CD4-positive, alpha-beta T cell treated with Interleukin-10 for 1 hour (primary cell): ENCODE results near the gene SMYD3.
A peak's percentile ranks its signal among the peaks of the same experiment; 100 is the strongest.

Source experiments
- DNase-seq: peaks from one replicate; pipeline ENCODE4 v3.0.0-alpha.2; 2020

The SMYD3 gene

DNA sequence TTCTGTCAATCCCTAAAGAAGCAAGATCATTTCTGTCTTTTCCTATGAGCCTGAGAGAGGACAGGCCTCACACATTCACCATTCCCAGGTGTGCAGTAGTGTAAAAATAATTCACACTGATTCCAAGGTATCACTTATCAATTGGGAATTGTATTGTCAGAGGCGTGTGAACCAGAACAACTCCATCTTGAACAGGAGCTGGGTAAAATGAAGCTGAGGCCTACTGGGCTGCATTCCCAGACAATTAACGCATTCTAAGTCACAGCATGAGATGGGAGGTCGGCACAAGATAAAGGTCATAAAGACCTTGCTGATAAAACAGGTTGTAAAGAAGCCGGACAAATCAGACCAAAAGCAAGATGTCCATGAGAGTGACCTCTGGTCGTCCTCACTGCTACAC, 239.2 kb downstream of the SMYD3 start:
- no peak for DNase-seq

DNA sequence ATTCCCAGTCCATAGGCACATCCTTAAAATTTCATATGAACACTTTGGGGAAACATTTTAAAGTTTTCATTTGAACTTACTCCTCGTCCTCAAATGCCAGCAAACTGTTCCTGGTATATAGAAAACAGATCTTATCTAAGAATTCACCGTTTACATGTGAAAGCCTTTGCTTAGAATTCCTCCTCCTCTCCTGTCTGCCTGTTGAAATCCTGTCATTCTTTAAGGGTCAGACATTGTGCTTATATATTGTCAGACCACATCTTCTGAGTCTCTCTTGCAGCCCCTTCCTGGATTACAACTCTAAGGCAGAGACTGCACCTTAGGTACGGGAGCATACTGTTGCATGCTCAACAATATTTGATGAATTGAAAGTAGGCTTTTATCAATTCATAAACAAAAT, 239.7 kb downstream of the SMYD3 start:
- DNase-seq, result no peak

- no peak for DNase-seq
Observed at GRCh38 chr1:246265481-246265880, 241.6 kb downstream of the SMYD3 start.

DNA sequence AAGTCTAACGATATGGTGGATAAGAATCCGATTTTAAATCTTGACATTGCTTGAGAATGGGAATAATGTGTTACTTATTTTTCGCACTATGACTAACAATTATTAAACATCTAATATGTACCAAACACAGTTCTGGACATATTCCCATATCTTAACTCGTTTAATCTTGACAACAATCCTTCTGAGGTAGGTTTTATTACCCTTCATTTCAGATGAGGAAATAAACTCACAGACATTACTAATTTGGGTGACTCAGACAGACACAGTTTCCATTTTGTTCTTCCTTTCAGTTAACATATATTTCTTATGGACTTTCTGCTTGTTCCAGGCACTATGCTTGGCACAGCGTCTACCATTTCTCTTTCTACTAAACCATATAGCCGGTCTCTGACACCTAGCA, 244.8 kb downstream of the SMYD3 start:
- DNase-seq, result no peak

DNA sequence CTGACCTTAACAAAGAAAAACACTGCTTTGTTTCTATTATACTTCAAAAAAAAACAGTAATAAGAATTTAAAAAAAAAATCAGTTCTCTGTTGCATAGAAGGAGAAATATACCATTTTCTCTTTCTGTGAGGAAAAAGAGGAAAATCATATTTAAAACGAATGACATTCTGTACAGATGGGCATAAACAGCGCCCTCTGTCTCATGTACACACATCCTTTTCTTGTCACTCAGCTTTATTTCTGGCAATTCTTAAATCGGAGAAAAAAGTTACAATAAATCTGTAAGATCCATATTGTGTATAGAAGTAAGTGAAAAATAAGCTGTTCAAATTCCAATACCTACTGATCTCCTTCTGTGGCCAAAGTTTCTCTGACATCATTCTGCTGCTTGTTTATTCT, 245.4 kb downstream of the SMYD3 start:
- no peak for DNase-seq

- DNase-seq, result no peak
Observed at GRCh38 chr1:246258250-246258649, 248.8 kb downstream of the SMYD3 start.

DNA sequence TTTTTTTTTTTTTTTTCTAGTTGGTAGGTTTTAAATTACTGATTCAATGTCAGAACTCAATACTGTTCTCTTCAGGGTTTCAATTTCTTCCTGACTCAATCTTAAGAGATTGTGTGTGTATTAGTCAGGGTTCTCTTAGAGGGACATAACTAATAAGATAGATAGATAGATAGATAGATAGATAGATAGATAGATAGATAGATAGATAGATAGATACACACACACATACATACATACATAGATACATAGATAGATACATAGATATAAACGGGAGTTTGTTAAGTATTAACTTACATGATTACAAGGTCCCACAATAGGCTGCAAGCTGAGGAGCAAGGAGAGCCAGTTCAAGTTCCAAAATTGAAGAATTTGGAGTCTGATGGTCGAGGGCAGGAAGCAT, 251.3 kb downstream of the SMYD3 start:
- no peak for DNase-seq

- no peak for DNase-seq
Observed at GRCh38 chr1:246254854-246255253, 252.2 kb downstream of the SMYD3 start.

DNA sequence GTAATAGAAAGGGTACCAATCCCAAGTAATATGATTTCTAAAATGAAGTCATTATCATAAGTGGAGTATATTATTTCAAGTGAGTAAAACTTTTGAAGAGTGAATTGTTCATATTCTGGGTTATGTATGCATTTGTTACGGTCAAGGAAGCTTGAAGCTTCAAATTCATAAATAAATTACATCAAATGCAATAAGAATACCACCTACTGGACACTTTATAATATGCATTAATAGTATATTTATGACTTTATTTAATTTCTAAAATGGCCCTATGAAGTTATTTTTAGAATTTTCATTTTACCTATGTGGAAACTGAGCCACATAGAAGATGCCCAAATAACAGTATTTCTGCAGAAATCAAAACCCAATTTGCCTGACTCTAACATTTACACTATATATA, 260.6 kb downstream of the SMYD3 start:
- DNase-seq, result no peak

GRCh38 chr1:246245541-246245940, 261.5 kb downstream of the SMYD3 start:
- DNase-seq, result no peak

- DNase-seq, result no peak
Observed at GRCh38 chr1:246232126-246232525, 275.0 kb downstream of the SMYD3 start.

GRCh38 chr1:246226041-246226440, 281.0 kb downstream of the SMYD3 start:
- no peak for DNase-seq

- no peak for DNase-seq
Observed at GRCh38 chr1:246221485-246222255, 285.4 kb downstream of the SMYD3 start.

DNA sequence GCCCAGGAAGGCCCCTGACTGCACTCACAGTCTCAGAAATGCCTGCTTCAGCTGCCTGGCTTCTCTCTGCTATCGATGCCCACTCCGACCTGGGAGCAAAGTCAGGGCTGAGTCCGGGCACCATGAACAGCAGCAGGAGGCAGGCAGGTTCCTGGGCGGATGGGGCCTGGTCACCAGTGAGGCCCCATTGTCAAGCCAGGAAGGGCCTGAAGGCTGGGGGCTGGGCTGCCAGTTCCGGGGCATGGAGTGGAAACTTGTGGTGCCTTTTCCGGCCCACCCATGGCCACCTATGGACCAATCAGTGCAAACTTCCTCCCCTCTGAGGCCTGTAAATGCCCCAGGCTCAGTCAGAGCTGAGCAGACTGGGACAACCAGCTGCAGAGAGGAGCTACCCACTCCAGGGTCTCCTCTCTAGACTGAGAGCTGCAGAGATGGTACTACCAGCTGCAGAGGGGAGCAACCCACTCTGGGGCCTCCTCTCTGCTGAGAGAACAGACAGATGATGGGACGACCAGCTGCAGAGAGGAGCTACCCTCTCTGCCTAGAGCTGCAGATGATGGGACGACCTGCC, 286.5 kb downstream of the SMYD3 start:
- no peak for DNase-seq

DNA sequence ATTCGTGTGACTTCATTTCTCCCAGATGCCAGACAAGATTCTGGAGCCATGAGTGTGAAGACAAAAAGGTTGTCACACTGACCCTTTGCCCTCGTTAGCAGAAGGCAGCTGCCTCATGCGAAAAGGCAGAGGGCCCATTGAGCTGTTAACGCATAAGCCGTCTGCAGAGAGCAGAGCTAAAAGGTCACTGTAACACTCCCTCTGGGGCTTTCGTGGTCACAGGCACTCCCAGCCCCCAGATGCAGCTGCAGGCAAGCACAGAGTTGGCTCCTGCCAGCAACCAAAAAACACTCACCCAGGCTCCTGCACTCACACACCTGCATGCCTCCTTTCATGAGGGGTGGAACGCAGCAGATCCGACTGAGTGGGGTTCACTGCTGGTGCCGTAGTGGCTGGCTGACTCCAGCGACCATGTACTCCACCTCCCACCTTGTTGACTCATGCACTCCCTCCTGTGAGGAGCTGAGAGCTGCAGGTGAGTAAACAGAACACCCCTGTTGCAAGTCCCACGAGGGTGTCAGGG, 287.5 kb downstream of the SMYD3 start:
- DNase-seq, result no peak

GRCh38 chr1:246218686-246219085, 288.4 kb downstream of the SMYD3 start:
- no peak for DNase-seq

DNA sequence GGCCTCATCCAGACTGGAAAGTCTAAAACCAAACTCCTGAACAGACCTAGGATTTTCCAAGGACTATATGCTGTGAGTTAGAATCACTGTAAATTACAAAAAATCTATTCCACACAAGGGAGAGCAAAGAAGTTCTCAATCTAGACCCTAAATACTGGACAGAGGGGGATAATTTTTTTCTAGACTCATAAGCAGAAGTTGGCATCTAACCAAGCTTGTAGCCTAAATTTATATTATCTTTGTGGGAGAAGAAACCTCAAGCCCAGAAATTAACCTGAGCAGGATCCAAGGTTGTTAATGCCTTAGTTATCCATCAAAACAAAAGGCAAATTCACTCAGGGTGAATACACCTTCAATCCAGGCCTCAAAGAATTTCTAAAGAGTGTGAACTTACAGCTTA, 290.2 kb downstream of the SMYD3 start:
- DNase-seq, result no peak

GRCh38 chr1:246215510-246215903, 291.6 kb downstream of the SMYD3 start:
- no peak for DNase-seq

DNA sequence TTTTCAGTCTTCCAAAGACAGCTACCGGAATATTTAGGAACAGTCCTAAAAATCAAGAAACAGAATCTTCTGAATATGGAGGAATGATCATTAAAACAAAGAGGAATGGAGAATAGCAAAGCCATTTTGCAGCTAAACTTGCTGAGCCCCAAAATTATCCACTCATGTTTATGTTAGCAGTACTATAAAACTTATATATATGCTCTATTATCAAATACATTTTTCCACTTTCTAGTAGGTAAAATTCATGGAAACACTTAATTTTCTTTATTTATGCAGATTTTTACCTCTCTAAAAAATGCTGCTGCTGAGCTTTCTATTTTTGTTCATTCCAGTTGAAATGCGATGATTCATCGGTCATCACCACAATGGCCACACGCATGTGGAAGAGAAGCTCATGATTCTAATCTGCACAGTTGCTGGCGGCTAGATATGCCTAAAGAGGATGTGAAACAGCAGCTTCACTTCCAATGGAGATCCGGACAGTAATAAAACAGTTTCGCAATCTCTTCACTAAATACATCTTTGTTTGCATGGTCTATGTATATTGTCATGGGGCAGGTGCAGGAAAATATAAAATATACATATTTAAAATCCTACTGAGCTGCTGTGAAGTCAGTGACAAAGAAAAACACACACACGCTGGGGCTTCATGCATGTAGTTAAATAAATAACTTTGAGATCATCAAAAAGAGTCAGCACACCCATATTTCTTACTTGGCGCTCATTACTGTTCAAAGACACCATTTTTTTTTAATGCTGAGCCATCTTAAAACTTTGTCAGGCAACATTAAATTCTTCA, 292.2 kb downstream of the SMYD3 start:
- DNase-seq, result peak; percentile 8

DNA sequence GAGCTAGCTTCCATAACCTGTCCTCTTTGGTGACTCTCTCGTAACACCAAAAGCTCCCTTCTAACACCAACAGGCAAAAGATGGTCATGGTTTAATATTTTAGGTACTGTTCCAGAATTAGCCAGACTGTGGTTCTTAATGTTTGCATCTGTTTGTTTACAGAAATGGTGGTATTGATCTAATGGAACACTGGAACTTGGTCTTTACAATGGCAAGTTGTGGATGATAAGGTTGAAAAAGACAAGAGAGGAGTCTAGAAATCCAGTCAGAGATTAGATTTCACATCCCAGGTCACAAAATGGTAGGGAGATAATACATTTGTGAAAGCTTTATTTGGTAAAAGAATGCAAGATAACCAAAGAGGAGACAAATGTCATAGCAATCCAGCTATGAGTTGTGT, 293.1 kb downstream of the SMYD3 start:
- no peak for DNase-seq

GRCh38 chr1:246213502-246213901, 293.6 kb downstream of the SMYD3 start:
- no peak for DNase-seq

GRCh38 chr1:246213036-246213435, 294.0 kb downstream of the SMYD3 start:
- DNase-seq, result no peak

- DNase-seq, result no peak
Observed at GRCh38 chr1:246212013-246212412, 295.1 kb downstream of the SMYD3 start.

GRCh38 chr1:246210756-246211155, 296.3 kb downstream of the SMYD3 start:
- DNase-seq, result no peak
